WTC11 (cell line): ENCODE data around the gene AUP1. TPM values are rescaled to one million over a fixed set of nuclear protein-coding genes. Genes with fewer than 3 reads are reported as not detected.

Source experiments
- ATAC-seq: fragments of 200-7000 bp; cut with Tn5 transposase; 2 replicates; pipeline ENCODE4 v1.10.0; 2021; ENCODE audit warnings: mild to moderate bottlenecking, moderate library complexity
- CTCF ChIA-PET: fragments of 300-600 bp; sonication (Branson Sonifier 250); formaldehyde crosslinking; loops from one replicate; lab custom pipeline; 2021; ENCODE audit warnings: antibody characterized with exemption; lab: Charles Lee
- POLR2A ChIA-PET: fragments of 350-600 bp; sonication (Branson Sonifier 250); formaldehyde crosslinking; loops from one replicate; lab custom pipeline; 2021; ENCODE audit warnings: antibody characterized with exemption; lab: Charles Lee
- DNase-seq: peaks from one replicate; pipeline ENCODE4 v3.0.0; 2021; ENCODE audit warnings: low spot score
- H3K27ac Mint-ChIP-seq: 2 replicates; pipeline ENCODE4 v1.8.0; 2021; ENCODE audit warnings: mixed read lengths
- H3K27me3 Mint-ChIP-seq: 2 replicates; pipeline ENCODE4 v1.8.0; 2021; ENCODE audit warnings: low read depth, mild to moderate bottlenecking, moderate library complexity, mixed read lengths
- H3K36me3 Mint-ChIP-seq: 2 replicates; pipeline ENCODE4 v1.8.0; 2021; ENCODE audit warnings: mixed read lengths
- H3K4me1 Mint-ChIP-seq: 2 replicates; pipeline ENCODE4 v1.8.0; 2022; ENCODE audit warnings: mixed read lengths
- H3K4me3 Mint-ChIP-seq: 2 replicates; pipeline ENCODE4 v1.8.0; 2021; ENCODE audit warnings: mild to moderate bottlenecking, moderate library complexity, mixed read lengths
- H3K9me3 Mint-ChIP-seq: 2 replicates; pipeline ENCODE4 v1.8.0; 2021; ENCODE audit warnings: mixed read lengths
- ARID4B ChIP-seq: sonication (generic); formaldehyde crosslinking; IDR thresholded peaks from 2 replicates; pipeline ENCODE4 v1.8.0; 2023; ENCODE audit warnings: missing genetic modification reagents, mild to moderate bottlenecking, borderline replicate concordance
- CREM ChIP-seq: sonication (generic); formaldehyde crosslinking; IDR thresholded peaks from 2 replicates; pipeline ENCODE4 v1.8.1; 2022; ENCODE audit warnings: mild to moderate bottlenecking, missing genetic modification reagents, moderate library complexity
- FOXP1 ChIP-seq: sonication (generic); formaldehyde crosslinking; IDR thresholded peaks from 2 replicates; pipeline ENCODE4 v1.8.0; 2022; ENCODE audit warnings: missing genetic modification reagents, mild to moderate bottlenecking, moderate library complexity, borderline replicate concordance
- HMGXB4 ChIP-seq: sonication (generic); formaldehyde crosslinking; IDR thresholded peaks from 2 replicates; pipeline ENCODE4 v1.8.1; 2023; ENCODE audit warnings: mild to moderate bottlenecking, moderate library complexity, missing genetic modification reagents
- KAT7 ChIP-seq: sonication (generic); formaldehyde crosslinking; IDR thresholded peaks from 2 replicates; pipeline ENCODE4 v1.8.1; 2023; ENCODE audit warnings: missing genetic modification reagents, mild to moderate bottlenecking, borderline replicate concordance
- MAX ChIP-seq: sonication (generic); formaldehyde crosslinking; IDR thresholded peaks from 2 replicates; pipeline ENCODE4 v1.8.0; 2022; ENCODE audit warnings: mild to moderate bottlenecking, missing genetic modification reagents
- MXD4 ChIP-seq: fragments of 250-450 bp; sonication (Bioruptor Pico); IDR thresholded peaks from 2 replicates; pipeline ENCODE4 v1.8.0; 2021; ENCODE audit warnings: mild to moderate bottlenecking, moderate library complexity, borderline replicate concordance
- MYBL2 ChIP-seq: sonication (generic); formaldehyde crosslinking; IDR thresholded peaks from 2 replicates; pipeline ENCODE4 v1.8.1; 2023; ENCODE audit warnings: mild to moderate bottlenecking, moderate library complexity, missing genetic modification reagents
- NFATC4 ChIP-seq: fragments of 250-450 bp; sonication (Bioruptor Pico); IDR thresholded peaks from 2 replicates; pipeline ENCODE4 v1.9.0; 2021; ENCODE audit warnings: mild to moderate bottlenecking
- ZNF138 ChIP-seq: sonication (generic); formaldehyde crosslinking; conservative IDR thresholded peaks from 2 replicates; pipeline ENCODE4 v1.8.1; 2022; ENCODE audit warnings: mild to moderate bottlenecking, moderate library complexity, missing genetic modification reagents
- ZNF281 ChIP-seq: sonication (generic); formaldehyde crosslinking; IDR thresholded peaks from 2 replicates; pipeline ENCODE4 v1.8.0; 2023; ENCODE audit warnings: mild to moderate bottlenecking, missing genetic modification reagents
- total RNA-seq: library from RNA; stranded (reverse); gene quantifications from 3 replicates; pipeline ENCODE4 v1.2.3, GENCODE V29; 2021
- TF ChIP-seq, protein P1 (sequence below): sonication (generic); formaldehyde crosslinking; IDR thresholded peaks from 2 replicates; pipeline ENCODE4 v1.8.0; 2022; ENCODE audit warnings: missing genetic modification reagents

The AUP1 gene
- total RNA-seq, 1 experiment from 2014 or later = 84.9 TPM

DNA sequence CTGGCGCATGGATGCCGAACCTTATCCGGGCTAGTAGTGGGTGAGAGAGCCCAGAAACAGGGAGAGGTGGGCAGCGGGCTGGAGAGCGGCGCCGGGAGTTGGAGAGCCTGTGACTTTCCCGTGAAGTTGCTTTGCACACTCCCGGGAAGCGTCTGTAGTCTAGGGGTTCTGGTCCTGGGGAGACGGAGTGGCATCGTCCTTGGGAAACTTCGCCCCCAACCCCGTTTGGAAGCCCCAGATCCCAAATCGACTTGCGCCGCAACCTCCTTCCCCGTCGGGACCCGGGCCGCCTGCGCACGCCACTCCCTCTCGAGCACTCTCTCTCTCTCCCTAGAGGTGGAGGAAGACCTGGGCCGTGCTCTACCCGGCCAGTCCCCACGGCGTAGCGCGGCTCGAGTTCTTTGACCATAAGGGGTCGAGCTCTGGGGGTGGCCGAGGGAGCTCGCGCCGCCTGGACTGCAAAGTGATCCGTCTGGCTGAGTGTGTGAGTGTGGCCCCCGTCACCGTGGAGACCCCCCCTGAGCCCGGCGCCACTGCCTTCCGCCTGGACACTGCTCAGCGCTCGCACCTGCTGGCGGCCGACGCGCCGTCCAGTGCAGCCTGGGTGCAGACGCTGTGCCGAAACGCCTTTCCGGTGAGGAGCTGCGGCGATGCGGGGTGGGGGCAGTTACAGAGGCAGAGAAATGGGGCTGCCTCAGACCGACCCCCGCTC, 25.5 kb upstream of the AUP1 start:
- H3K4me3 Mint-ChIP-seq = peak overlapping the region; percentile 84
- H3K36me3 Mint-ChIP-seq = peaks cover 2% of the 10 kb centered on the region; the same call in 1 of the 2 replicates
- DNase-seq (peak; percentile 55), ATAC-seq (peak; percentile 40)
- TF ChIP-seq, protein P1, sequence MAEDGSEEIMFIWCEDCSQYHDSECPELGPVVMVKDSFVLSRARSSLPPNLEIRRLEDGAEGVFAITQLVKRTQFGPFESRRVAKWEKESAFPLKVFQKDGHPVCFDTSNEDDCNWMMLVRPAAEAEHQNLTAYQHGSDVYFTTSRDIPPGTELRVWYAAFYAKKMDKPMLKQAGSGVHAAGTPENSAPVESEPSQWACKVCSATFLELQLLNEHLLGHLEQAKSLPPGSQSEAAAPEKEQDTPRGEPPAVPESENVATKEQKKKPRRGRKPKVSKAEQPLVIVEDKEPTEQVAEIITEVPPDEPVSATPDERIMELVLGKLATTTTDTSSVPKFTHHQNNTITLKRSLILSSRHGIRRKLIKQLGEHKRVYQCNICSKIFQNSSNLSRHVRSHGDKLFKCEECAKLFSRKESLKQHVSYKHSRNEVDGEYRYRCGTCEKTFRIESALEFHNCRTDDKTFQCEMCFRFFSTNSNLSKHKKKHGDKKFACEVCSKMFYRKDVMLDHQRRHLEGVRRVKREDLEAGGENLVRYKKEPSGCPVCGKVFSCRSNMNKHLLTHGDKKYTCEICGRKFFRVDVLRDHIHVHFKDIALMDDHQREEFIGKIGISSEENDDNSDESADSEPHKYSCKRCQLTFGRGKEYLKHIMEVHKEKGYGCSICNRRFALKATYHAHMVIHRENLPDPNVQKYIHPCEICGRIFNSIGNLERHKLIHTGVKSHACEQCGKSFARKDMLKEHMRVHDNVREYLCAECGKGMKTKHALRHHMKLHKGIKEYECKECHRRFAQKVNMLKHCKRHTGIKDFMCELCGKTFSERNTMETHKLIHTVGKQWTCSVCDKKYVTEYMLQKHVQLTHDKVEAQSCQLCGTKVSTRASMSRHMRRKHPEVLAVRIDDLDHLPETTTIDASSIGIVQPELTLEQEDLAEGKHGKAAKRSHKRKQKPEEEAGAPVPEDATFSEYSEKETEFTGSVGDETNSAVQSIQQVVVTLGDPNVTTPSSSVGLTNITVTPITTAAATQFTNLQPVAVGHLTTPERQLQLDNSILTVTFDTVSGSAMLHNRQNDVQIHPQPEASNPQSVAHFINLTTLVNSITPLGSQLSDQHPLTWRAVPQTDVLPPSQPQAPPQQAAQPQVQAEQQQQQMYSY (CRISPR knock-in tag) = 0 out of 2 replicates have a peak, but pooled peaks have one; percentile 30
- TF ChIP-seq ZNF138 (CRISPR knock-in tag) (no peak), CREM (no peak), MAX (CRISPR knock-in tag) (peak; percentile 77), HMGXB4 (CRISPR knock-in tag) (peak; percentile 37; the same call in 1 of the 2 replicates), FOXP1 (CRISPR knock-in tag) (peak; percentile 33; the same call in 1 of the 2 replicates), NFATC4 (CRISPR knock-in tag) (0 out of 2 replicates have a peak, but pooled peaks have one; percentile 33), KAT7 (CRISPR knock-in tag) (0 out of 2 replicates have a peak, but pooled peaks have one; percentile 53), ARID4B (CRISPR knock-in tag) (peak; percentile 64; the same call in 1 of the 2 replicates), ZNF281 (peak; percentile 58; the same call in 1 of the 2 replicates), MYBL2 (0 out of 2 replicates have a peak, but pooled peaks have one; percentile 14), MXD4 (no peak)
- peaks cover 67% of the 10 kb centered on the region for H3K27me3 Mint-ChIP-seq
- CTCF ChIA-PET = interaction anchor here (1.2 kb wide), 1 partner anchor 17 kb away, joined by 3 read pairs; no protein-coding TSS in a partner anchor
- H3K4me1 Mint-ChIP-seq = peaks cover 24% of the 10 kb centered on the region
- no peaks in the 10 kb centered on the region for H3K9me3 Mint-ChIP-seq
- H3K27ac Mint-ChIP-seq = 0 out of 2 replicates have a peak overlapping the region, but pooled peaks have one; percentile 53
- POLR2A ChIA-PET = interaction anchor here (0.7 to 1.1 kb wide), 3 partner anchors 33 to 553 kb away, joined by 3 to 5 read pairs (median 3); no protein-coding TSS in a partner anchor
